ENCODE results near the gene TSC22D3.

TSC22D3 gene

DNA sequence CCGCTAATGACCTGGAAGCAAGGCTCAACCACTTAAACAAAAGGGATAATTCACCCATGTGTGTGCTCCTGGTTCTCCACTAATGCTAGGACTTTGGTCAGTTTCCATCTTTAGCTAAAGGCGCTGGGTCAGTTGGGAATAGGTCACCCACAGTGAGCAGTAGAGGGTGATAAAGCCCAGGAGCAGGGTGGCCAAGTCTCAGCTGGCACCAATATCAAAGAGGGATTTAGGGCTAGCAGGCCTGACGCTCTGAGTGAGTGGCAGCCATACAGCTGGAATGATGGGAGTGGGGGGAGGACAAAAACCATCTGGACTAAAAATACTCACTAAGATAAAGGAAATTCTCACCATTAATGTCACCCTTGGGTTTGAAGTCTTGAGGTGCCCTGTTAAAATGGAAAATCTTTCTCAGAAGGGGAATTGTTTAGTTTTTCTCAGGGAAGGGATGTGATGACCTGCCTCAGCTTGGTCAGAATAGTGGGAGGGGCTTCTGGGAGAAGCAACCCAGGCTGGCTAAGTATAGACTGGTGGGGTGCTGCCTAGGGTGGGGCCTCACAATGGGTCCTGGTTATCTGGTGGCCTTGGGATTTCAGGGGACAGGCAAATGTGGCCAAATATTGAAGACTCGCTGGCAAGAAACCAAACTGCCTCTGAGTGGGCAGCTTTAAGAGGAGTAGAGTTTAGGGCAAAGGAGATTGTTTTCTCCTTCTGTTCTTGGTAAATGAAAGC, 47.1 kb downstream of the TSC22D3 start:
- H3K4me3 ChIP-seq (ENCODE audit: low read depth, low read length) = no peak overlapping the region
- in situ Hi-C loops (cut with HindIII; ENCODE audit: low sequenced_read_pairs) = no loop called here
- TF ChIP-seq, protein P1, sequence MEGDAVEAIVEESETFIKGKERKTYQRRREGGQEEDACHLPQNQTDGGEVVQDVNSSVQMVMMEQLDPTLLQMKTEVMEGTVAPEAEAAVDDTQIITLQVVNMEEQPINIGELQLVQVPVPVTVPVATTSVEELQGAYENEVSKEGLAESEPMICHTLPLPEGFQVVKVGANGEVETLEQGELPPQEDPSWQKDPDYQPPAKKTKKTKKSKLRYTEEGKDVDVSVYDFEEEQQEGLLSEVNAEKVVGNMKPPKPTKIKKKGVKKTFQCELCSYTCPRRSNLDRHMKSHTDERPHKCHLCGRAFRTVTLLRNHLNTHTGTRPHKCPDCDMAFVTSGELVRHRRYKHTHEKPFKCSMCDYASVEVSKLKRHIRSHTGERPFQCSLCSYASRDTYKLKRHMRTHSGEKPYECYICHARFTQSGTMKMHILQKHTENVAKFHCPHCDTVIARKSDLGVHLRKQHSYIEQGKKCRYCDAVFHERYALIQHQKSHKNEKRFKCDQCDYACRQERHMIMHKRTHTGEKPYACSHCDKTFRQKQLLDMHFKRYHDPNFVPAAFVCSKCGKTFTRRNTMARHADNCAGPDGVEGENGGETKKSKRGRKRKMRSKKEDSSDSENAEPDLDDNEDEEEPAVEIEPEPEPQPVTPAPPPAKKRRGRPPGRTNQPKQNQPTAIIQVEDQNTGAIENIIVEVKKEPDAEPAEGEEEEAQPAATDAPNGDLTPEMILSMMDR (IDR thresholded peaks at IDR 0.05; ENCODE audit: low read depth, low read length, missing control alignments) = no peak
- no peak for DNase-seq (ENCODE audit: low read depth)

GRCh38 chrX:107726816-107727534, 48.6 kb downstream of the TSC22D3 start:
- TF ChIP-seq, protein P1 (IDR thresholded peaks at IDR 0.05; ENCODE audit: low read depth, low read length, missing control alignments) = no peak
- in situ Hi-C loops (cut with HindIII; ENCODE audit: low sequenced_read_pairs) = no loop called here
- DNase-seq (ENCODE audit: low read depth) = no peak

GRCh38 chrX:107725761-107726555, 49.6 kb downstream of the TSC22D3 start:
- H3K4me3 ChIP-seq (ENCODE audit: low read depth, low read length) = no peak overlapping the region
- DNase-seq (ENCODE audit: low read depth) = no peak
- in situ Hi-C loops (cut with HindIII; ENCODE audit: low sequenced_read_pairs) = no loop called here
- TF ChIP-seq, protein P1 (IDR thresholded peaks at IDR 0.05; ENCODE audit: low read depth, low read length, missing control alignments) = no peak

More at GRCh38 chrX:107726816-107727534, 48.6 kb downstream of the TSC22D3 start:
- H3K4me3 ChIP-seq (ENCODE audit: low read depth, low read length) = no peak overlapping the region

DNA sequence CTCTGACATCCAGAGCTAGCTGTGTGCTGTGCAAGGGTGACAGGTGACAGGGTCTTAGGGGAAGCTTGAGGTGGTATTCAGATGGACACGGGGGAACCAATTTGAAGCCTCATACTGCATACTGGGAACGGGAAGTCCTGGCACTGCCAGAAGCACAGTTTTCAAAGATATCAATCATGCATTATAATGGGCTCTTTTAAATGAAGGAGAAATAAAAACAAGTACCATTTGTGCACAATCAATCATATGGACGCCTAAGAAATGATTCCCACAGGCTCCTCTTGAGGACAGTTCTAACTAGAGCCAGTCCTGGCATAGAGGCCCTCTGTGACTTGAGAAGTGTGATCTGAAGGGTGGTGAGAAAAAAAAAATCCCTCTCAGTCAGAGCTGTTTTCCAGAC, 50.9 kb downstream of the TSC22D3 start:
- in situ Hi-C loops (cut with HindIII; ENCODE audit: low sequenced_read_pairs) = no loop called here
- TF ChIP-seq, protein P1 (IDR thresholded peaks at IDR 0.05; ENCODE audit: low read depth, low read length, missing control alignments) = no peak
- no peak for DNase-seq (ENCODE audit: low read depth)
- no peak overlapping the region for H3K4me3 ChIP-seq (ENCODE audit: low read depth, low read length)

DNA sequence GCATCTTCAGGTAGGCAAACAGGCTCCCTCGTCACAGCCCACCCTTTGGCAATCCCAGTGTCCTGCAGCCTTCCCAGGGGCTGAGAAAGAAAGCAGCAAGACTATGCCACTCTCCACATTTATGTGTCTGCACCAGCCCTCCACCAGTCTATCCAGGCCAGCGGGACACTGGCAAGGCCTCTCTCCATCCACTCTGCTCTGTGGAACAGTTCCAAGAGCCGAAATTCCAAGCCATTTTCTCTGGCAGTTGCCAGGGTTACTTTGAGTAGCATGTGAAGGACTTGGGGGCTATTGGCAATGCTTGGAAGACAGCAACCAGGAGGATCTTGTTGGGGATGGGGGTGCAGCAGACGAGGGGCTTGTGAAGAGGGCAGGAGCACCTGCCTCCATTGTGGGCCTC, 52.1 kb downstream of the TSC22D3 start:
- H3K4me3 ChIP-seq (ENCODE audit: low read depth, low read length) = no peak overlapping the region
- no peak for DNase-seq (ENCODE audit: low read depth)
- in situ Hi-C loops (cut with HindIII; ENCODE audit: low sequenced_read_pairs) = no loop called here
- TF ChIP-seq, protein P1 (IDR thresholded peaks at IDR 0.05; ENCODE audit: low read depth, low read length, missing control alignments) = no peak

DNA sequence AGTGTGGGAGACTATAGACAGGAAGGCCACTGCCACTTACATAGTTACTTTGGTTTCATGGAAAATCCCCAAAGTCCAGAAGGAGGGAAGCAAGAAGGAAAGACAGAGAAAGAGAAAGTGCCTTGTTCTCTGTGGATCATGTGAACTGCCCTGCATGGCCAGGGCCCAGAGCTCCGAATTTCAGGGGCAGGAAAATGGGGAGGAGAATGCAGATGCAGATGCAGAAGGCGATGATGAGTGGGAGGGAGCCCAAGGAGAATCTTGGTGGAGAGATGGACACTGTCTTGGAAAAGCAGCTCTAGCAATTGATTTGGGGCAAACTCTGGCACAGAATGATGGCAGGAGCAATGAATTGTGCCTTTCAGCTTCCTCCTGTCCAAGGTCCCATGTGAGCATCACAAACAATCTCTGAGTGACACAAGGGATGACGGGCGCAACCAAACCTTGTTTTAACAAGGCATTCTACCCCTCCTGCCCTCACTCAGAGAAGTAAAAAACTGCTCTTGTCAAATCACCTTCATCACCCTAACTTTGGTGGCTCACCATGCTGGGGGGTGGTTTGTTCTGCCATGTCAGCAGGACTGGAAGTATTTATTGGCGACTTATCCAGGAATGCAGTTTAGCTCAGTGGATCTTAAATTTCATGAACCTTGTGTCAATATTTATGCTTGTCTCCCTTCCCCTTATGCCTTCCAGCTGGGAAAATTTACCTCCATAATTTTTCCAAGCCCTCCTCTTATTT, 53.5 kb downstream of the TSC22D3 start:
- H3K4me3 ChIP-seq (ENCODE audit: low read depth, low read length) = no peak overlapping the region
- no peak for DNase-seq (ENCODE audit: low read depth)
- in situ Hi-C loops (cut with HindIII; ENCODE audit: low sequenced_read_pairs) = no loop called here
- TF ChIP-seq, protein P1 (IDR thresholded peaks at IDR 0.05; ENCODE audit: low read depth, low read length, missing control alignments) = no peak

Data from astrocyte of the cerebellum (primary cell).